Type B pancreatic cell (in vitro differentiated cells): ENCODE measurements around the gene DAZAP2. TPM values are rescaled to one million over a fixed set of nuclear protein-coding genes. Genes with fewer than 3 reads are reported as not detected.
"Not testable (repeated sequence)": the region's sequence is repeated elsewhere in the genome, so short reads cannot be mapped to it uniquely, and the experiment has no call there.

Source experiments
- DNase-seq: peaks from one replicate; pipeline ENCODE4 v3.0.0; 2021; ENCODE audit warnings: mixed read lengths; ENCODE audit not compliant: unreplicated experiment; ENCODE audit errors: extremely low spot score
- H3K27ac Mint-ChIP-seq: 2 replicates; pipeline ENCODE4 v1.8.0; 2021; ENCODE audit warnings: mild to moderate bottlenecking, mixed read lengths
- H3K27me3 Mint-ChIP-seq: 2 replicates; pipeline ENCODE4 v1.8.0; 2021; ENCODE audit warnings: mixed read lengths
- H3K36me3 Mint-ChIP-seq: 2 replicates; pipeline ENCODE4 v1.8.0; 2021; ENCODE audit warnings: mixed read lengths
- H3K4me1 Mint-ChIP-seq: one replicate; pipeline ENCODE4 v1.8.0; 2021; ENCODE audit warnings: mixed read lengths; ENCODE audit not compliant: unreplicated experiment
- H3K4me3 Mint-ChIP-seq: 2 replicates; pipeline ENCODE4 v1.8.0; 2021; ENCODE audit warnings: mild to moderate bottlenecking, mixed read lengths
- H3K9me3 Mint-ChIP-seq: 2 replicates; pipeline ENCODE4 v1.8.0; 2021; ENCODE audit warnings: mixed read lengths
- CTCF ChIP-seq: fragments of 200-600 bp; sonication (generic); conservative IDR thresholded peaks from 2 replicates; pipeline ENCODE4 v1.5.0; 2021; ENCODE audit warnings: antibody characterized with exemption, mild to moderate bottlenecking
- total RNA-seq: library from RNA; stranded (reverse); gene quantifications from 2 replicates; pipeline ENCODE4 v1.2.1, GENCODE V29; 2021; ENCODE audit warnings: low replicate concordance

Gene DAZAP2
- total RNA-seq, 1 donor from 2014 or later: 89.0 TPM

- Mint-ChIP-seq H3K9me3 (no peaks in the 10 kb centered on the region), H3K27ac (peak overlapping the region; percentile 92), H3K4me1 (peaks cover 15% of the 10 kb centered on the region), H3K36me3 (peaks cover 7% of the 10 kb centered on the region), H3K27me3 (no peaks in the 10 kb centered on the region), H3K4me3 (peak overlapping the region; percentile 90)
- no peak for TF ChIP-seq CTCF
- DNase-seq: no peak
Observed at GRCh38 chr12:51218607-51219161, 19.9 kb upstream of the DAZAP2 start.

GRCh38 chr12:51219322-51219721 is 19.3 kb upstream of the DAZAP2 start:
- TF ChIP-seq CTCF: no peak
- Mint-ChIP-seq H3K9me3 (no peaks in the 10 kb centered on the region), H3K36me3 (peaks cover 4% of the 10 kb centered on the region), H3K4me1 (peaks cover 15% of the 10 kb centered on the region), H3K4me3 (peak overlapping the region; percentile 66), H3K27me3 (no peaks in the 10 kb centered on the region), H3K27ac (peak overlapping the region; percentile 54)
- DNase-seq: no peak

- peaks cover 15% of the 10 kb centered on the region for H3K4me1 Mint-ChIP-seq
- not testable (repeated sequence) for H3K27me3 Mint-ChIP-seq, H3K9me3 Mint-ChIP-seq, H3K4me3 Mint-ChIP-seq, H3K27ac Mint-ChIP-seq, H3K36me3 Mint-ChIP-seq, DNase-seq
Observed at GRCh38 chr12:51219857-51220256, 18.8 kb upstream of the DAZAP2 start.

- TF ChIP-seq CTCF: no peak
- Mint-ChIP-seq H3K4me3 (no peak overlapping the region), H3K27ac (peak overlapping the region; percentile 4)
Observed at GRCh38 chr12:51222461-51222860, 16.2 kb upstream of the DAZAP2 start.

GRCh38 chr12:51224625-51225024 is 14.0 kb upstream of the DAZAP2 start:
- Mint-ChIP-seq H3K27me3 (no peaks in the 10 kb centered on the region), H3K27ac (no peak overlapping the region)

More at GRCh38 chr12:51222461-51222860, 16.2 kb upstream of the DAZAP2 start:
- Mint-ChIP-seq H3K4me1 (peaks cover 17% of the 10 kb centered on the region), H3K9me3 (no peaks in the 10 kb centered on the region), H3K36me3 (no peaks in the 10 kb centered on the region), H3K27me3 (no peaks in the 10 kb centered on the region)
- DNase-seq: no peak

GRCh38 chr12:51225234-51225633 is 13.4 kb upstream of the DAZAP2 start:
- Mint-ChIP-seq H3K4me1 (peaks cover 5% of the 10 kb centered on the region), H3K36me3 (no peaks in the 10 kb centered on the region), H3K27me3 (no peaks in the 10 kb centered on the region), H3K4me3 (no peak overlapping the region), H3K9me3 (no peaks in the 10 kb centered on the region), H3K27ac (no peak overlapping the region)
- DNase-seq: no peak
- no peak for TF ChIP-seq CTCF

More at GRCh38 chr12:51224625-51225024, 14.0 kb upstream of the DAZAP2 start:
- no peak for TF ChIP-seq CTCF
- Mint-ChIP-seq H3K4me3 (no peak overlapping the region), H3K9me3 (no peaks in the 10 kb centered on the region), H3K4me1 (peaks cover 5% of the 10 kb centered on the region), H3K36me3 (no peaks in the 10 kb centered on the region)
- DNase-seq: no peak
